Duodenal mucosa (tissue), 2 donors: ENCODE data around the gene NDUFS6.

Experiments
- H3K27ac ChIP-seq: one replicate; pipeline ENCODE4 v1.7.0; 2013; ENCODE audit warnings: low read depth, low read length
- H3K27me3 ChIP-seq, 2 donors: one replicate each; pipeline ENCODE4 v1.7.0; 2013; ENCODE audit warnings: low read length in 2 of 2, control low read depth in 1 of 2; ENCODE audit not compliant: insufficient read depth in 2 of 2, control insufficient read depth in 1 of 2
- H3K36me3 ChIP-seq, 2 donors: one replicate each; pipeline ENCODE4 v1.7.0; 2013; ENCODE audit warnings: low read length in 2 of 2, control low read depth in 1 of 2; ENCODE audit not compliant: insufficient read depth in 2 of 2, control insufficient read depth in 1 of 2
- H3K4me1 ChIP-seq, 2 donors: one replicate each; pipeline ENCODE4 v1.7.0; 2013; ENCODE audit warnings: low read length in 2 of 2, control low read depth in 1 of 2; ENCODE audit not compliant: insufficient read depth in 2 of 2, control insufficient read depth in 1 of 2
- H3K4me3 ChIP-seq, 2 donors: one replicate each; pipeline ENCODE4 v1.7.0; 2013; ENCODE audit warnings: low read length in 2 of 2, low read depth in 1 of 2
- H3K9ac ChIP-seq, 2 donors: one replicate each; pipeline ENCODE4 v1.7.0; 2013; ENCODE audit warnings: low read length in 2 of 2, low read depth in 1 of 2
- H3K9me3 ChIP-seq, 2 donors: one replicate each; pipeline ENCODE4 v1.7.0; 2013; ENCODE audit warnings: low read length in 2 of 2, control low read depth in 1 of 2; ENCODE audit not compliant: control insufficient read depth in 1 of 2

NDUFS6 gene

DNA sequence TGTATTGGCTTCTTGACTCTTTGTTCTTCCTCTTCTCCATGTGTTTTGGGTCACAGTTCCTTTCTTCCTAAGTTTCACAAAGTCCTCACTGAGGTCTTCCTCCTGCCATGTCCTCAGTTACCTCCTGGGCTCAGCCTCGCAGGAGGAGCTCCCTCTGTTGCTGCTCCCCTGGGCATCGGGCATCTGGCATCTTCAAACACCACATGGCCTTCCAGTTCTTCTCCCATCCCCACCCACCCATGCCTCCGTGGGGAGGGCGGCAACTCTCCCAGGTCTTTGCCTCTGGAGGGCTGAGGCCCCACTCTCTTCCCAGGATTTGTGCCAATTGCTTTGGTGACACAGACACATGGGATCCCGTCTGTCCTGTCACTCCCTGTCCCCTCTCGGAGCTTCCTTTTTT, 24.4 kb upstream of the NDUFS6 start:
- Histone ChIP-seq H3K9me3 (no peaks in the 10 kb centered on the region), H3K36me3 (no peaks in the 10 kb centered on the region), H3K27ac (no peak overlapping the region), H3K4me1 (no peaks in the 10 kb centered on the region), H3K4me3 (no peak overlapping the region), H3K9ac (no peak overlapping the region), H3K27me3 (no peaks in the 10 kb centered on the region)

DNA sequence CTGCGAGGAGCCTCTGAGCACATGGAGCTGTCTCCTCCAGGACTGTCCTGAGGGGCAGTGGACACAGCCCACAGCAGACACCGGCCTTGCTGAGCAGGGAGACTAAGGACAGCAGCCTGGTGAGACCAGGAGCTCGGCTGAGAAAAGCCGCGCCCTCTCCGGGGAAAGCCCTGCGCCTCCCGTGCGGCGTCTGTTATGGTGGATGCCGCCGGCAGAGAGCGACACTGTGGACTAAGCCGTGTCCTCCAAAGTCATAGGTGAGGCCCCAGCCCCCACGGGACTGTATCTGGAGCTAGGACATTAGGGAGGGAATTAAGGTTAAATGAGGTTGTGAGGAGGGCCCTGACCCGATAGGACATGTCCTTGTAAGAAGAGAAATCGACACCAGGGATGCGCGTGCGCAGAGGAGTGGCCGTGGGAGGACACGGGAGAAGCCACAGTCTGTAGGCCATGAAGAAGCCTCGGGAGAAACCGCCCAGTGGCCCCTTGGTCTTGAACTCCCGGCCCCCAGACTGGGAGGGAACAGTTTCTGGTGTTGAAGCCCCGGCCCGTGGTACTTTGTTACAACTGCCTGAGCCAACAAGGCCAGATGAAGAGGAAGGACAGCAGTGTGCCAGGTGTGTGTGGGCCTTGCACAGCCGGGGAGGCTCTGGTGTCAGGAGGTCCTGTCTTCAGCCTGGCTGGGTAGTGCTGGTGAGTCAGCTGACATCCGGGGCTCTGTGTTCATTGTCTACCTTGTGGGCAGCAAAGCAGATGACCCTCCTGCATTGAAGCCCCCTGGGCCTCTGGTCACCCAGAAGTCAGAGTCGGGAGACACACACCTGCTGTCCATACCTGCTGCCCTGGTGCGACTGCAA, 23.7 kb upstream of the NDUFS6 start:
- no peaks in the 10 kb centered on the region for H3K36me3 ChIP-seq
- H3K27me3 ChIP-seq = peaks cover 0 to under 1% of the 10 kb centered on the region in 2 donors
- H3K9me3 ChIP-seq = no peaks in the 10 kb centered on the region
- no peak overlapping the region for H3K27ac ChIP-seq
- H3K9ac ChIP-seq = no peak overlapping the region
- H3K4me1 ChIP-seq = no peaks in the 10 kb centered on the region
- no peak overlapping the region for H3K4me3 ChIP-seq

DNA sequence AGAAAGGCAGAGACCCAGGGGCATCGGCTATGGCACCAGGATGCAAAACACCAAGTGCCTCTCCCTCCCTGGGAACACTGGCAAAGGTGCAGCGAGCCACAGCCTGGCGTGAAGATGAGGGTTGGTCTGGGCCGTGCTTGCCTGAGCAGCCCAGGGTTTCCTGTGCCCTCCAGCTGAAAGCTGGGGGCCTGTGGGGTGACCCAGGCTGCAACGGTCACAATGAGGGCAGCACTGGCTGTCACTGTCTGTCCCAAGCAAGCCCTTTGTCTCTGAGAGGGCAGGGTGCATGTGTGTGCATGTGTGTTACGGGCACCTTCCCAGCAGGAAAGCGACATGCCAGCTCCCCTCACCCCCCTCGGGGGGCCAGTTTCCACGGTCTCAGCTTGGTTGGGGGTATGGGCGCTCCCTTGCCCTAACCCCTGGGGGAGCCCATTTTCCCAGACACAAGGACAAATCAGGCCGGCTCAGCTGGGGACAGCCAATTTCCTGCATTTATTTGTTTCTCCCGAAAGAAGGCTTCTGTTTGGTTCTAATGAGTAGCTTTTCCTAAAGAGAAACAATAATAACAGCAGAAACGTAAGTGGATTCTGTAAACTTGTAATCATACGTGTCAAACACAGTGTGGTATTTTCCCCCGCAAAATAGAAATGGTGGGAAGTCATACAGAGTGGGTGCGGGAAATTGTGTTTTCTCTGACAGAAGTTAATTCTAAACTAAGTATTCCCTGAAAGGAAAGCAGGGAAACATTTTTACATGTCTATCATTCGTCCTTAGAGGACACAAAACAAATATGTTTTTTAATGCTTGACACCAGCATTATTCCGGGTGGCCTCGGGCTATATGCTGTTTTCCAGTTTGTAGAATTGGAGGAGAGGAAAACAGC, 22.8 kb upstream of the NDUFS6 start:
- Histone ChIP-seq H3K9ac (no peak overlapping the region), H3K4me1 (no peaks in the 10 kb centered on the region), H3K4me3 (no peak overlapping the region), H3K27me3 (peaks cover 0 to 4% of the 10 kb centered on the region in 2 donors), H3K36me3 (no peaks in the 10 kb centered on the region), H3K27ac (no peak overlapping the region), H3K9me3 (no peaks in the 10 kb centered on the region)

DNA sequence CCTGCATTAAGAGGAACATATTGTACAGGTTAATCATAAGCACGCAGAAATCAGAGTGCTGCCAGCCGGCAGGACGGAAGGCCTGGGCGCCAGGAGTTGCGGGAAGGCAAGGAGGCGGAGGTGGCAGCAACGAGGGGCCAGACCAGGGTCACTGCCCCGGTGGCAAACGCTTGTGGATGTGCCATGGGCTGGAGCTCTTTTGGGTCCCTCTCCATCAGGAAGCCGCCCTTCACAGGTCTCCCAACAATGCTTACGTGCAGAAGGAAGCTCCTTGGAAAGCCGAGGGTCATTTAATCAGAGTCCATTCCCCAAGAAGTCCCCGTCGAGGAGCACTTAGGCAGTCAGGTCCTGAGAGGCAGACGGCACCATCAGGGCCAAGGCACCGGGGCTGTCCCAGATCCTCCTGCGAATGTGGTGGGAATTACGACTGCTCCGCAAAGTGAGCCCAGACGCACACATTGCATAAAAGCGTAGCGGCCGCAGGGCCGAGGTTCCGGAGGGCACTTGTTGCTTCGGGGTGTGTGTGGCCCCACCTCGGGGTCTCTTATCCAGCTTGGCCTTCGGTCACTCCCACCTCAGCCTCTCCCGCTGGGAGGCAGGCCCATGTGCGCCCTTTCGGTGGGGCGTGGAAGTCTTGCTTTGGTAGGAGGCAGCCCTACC, 22.1 kb upstream of the NDUFS6 start:
- no peaks in the 10 kb centered on the region for H3K9me3 ChIP-seq
- no peak overlapping the region for H3K4me3 ChIP-seq
- no peak overlapping the region for H3K9ac ChIP-seq
- H3K27me3 ChIP-seq = peaks cover 0 to 5% of the 10 kb centered on the region in 2 donors
- H3K27ac ChIP-seq = no peak overlapping the region
- H3K4me1 ChIP-seq = no peaks in the 10 kb centered on the region
- no peaks in the 10 kb centered on the region for H3K36me3 ChIP-seq

DNA sequence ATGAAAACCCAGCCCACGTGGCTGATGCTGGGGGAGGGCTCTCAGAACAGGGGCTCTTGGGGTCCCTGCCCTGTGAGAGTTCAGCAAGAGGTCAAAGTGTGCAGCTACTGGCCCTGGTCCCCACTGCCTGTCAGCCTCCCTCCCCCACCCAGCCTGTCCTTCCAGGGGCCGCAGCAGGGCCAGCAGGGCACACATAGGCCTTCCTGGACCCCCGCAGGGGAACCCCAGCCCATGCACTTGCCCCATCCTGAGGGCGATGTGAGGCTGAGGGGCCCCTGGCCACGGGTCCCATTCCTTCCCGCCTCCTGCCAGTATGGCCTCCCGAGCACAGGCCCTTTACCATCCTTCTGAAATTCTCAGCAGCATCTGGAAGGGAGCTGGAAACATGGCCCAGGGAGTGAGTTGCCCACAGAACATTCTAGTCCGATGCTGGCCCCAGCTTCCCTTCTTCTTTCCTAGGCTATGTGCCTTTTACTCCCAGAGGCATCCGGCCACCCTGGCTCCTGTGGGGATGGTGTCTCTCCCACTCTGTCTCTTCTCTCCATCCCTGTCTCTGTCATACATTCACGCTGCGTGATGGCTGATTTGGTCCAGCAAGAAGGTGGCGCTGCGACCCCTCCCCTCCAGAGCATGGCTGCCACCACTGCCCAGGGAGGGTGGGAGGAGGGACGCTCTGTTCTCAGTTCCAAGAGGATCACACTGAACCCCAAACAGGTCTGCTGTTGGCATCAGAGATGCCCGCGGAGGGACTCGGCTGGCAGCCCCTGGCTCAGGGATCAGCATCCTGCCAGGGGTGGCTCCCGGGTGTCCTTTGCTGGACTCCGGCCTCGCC, 21.2 kb upstream of the NDUFS6 start:
- H3K36me3 ChIP-seq = no peaks in the 10 kb centered on the region
- H3K4me3 ChIP-seq = no peak overlapping the region
- no peak overlapping the region for H3K9ac ChIP-seq
- H3K4me1 ChIP-seq = no peaks in the 10 kb centered on the region
- H3K27ac ChIP-seq = no peak overlapping the region
- H3K9me3 ChIP-seq = no peaks in the 10 kb centered on the region
- H3K27me3 ChIP-seq = peaks cover 0 to 9% of the 10 kb centered on the region in 2 donors

DNA sequence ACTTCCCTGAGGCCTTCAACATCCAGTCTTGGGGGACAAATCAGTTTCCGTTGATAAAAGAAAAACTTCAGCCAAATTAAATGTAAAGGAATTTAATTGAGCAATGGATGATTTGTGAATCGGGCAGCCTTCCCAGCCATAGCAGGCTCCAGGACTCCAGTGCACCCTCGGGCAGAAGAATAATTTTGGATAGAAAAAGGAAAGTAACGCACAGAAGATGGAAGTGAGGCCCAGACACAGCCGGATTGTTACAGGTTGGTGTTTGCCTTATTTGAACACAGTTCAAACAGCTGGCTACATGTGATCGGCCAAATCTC, 20.6 kb upstream of the NDUFS6 start:
- Histone ChIP-seq H3K27me3 (peaks cover 0 to 9% of the 10 kb centered on the region in 2 donors), H3K9ac (no peak overlapping the region), H3K4me3 (no peak overlapping the region), H3K27ac (no peak overlapping the region), H3K4me1 (no peaks in the 10 kb centered on the region), H3K36me3 (no peaks in the 10 kb centered on the region), H3K9me3 (no peaks in the 10 kb centered on the region)

DNA sequence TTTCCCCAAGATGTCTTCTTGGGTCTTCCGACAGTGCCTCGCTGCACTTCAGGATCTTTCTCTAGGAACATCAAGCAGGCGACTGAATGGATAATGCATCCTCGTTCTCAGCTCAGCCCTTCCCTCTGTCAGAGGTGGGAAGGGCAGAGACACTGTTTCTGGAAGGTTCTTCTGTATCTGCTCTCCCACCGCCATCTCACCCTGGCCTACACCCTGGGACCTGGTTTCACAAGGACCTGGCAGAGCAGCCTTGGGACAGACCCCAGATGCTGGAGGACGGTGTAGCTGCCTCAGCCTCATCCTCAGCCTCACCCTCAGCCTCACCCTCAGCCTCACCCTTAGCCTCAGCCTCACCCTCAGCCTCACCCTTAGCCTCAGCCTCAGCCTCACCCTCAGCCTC, 20.1 kb upstream of the NDUFS6 start:
- Histone ChIP-seq H3K4me3 (no peak overlapping the region), H3K4me1 (no peaks in the 10 kb centered on the region), H3K9me3 (no peaks in the 10 kb centered on the region), H3K36me3 (no peaks in the 10 kb centered on the region), H3K9ac (no peak overlapping the region), H3K27me3 (peaks cover 0 to 9% of the 10 kb centered on the region in 2 donors), H3K27ac (no peak overlapping the region)

DNA sequence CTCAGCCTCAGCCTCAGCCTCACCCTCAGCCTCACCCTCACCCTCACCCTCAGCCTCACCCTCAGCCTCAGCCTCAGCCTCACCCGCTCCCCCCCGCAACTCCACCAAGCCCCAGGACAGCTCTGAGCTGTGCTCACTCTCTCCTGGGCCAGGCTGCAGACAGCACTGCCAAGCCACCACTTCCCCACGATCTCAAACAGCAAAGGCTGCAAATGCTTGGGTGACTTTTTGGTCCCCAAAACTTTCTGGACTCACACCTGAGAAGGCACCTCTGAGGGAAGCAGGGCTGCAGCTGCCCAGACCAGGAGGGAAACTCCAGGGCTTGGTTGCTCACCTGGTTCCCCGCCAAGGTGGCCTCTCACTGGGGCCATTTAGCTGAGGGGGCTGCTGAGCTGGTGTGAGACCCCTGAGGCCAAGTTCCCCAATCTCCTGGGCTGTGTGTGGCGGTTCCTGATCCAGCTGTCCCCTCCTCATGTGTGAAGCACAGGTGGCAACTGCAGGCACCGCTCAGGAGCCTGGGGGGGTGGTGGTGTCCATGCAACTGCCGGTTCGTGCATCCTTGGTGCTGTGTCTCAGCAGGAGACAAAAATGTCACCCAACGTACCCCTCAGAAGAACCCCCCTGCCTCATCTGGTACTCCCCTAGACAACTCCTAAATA, 19.4 kb upstream of the NDUFS6 start:
- Histone ChIP-seq H3K27ac (no peak overlapping the region), H3K4me3 (no peak overlapping the region), H3K9ac (no peak overlapping the region), H3K4me1 (no peaks in the 10 kb centered on the region), H3K27me3 (peaks cover 0 to 9% of the 10 kb centered on the region in 2 donors), H3K36me3 (no peaks in the 10 kb centered on the region), H3K9me3 (no peaks in the 10 kb centered on the region)

DNA sequence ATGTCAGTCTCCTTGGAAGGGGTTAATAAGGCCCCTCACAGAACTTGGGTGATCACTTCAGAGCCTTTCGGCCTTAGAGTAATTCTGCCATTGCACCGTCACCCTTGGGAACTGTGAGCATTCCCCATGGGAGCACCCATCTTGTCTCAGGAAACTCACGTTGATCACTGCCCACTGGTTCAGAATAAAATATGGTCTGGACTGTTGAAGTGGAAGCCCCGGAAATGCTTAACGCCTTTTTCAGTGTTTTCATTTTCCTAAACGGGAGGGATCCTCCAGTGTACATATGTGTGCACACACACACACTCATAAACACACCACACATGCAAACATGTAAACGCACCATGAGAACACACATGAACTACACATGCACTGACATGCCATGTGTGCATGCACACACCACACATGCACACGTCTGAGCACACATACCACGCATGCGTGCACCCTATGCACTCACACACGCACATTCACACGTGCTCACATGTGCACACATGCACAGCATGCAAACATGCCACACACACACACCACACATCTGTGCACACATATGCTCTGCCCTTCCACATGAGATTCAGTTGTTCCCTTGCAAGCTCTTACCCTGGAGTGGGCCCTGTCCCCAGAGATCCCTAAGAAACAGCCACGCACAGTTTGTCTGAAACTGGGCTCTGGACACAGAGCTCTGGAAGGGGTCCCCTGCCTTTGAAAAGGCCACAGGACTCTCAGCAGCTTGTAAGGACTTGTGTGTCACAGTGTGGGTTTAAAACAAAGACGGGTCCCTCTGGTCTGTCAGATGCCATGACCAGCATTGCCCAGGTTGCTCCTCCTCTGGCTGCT, 18.6 kb upstream of the NDUFS6 start:
- no peak overlapping the region for H3K4me3 ChIP-seq
- no peak overlapping the region for H3K27ac ChIP-seq
- H3K36me3 ChIP-seq = no peaks in the 10 kb centered on the region
- H3K4me1 ChIP-seq = no peaks in the 10 kb centered on the region
- H3K9ac ChIP-seq = no peak overlapping the region
- H3K27me3 ChIP-seq = peaks cover 0 to 9% of the 10 kb centered on the region in 2 donors
- H3K9me3 ChIP-seq = no peaks in the 10 kb centered on the region
